ENCODE measurements around the gene SORL1.

The SORL1 gene

GRCh38 chr11:121524233-121524631 lies 72.1 kb downstream of the SORL1 start:
- no peak overlapping the region for H2AK5ac ChIP-seq (ENCODE audit: low read length)
- H3K4me3 ChIP-seq (ENCODE audit: low read length): no peak overlapping the region
- no peak overlapping the region for H4K5ac ChIP-seq (ENCODE audit: low read length)
- no CpG with 5 or more reads among the region's 4 CpGs for WGBS (ENCODE audit: extremely low coverage, insufficient coverage, low lambda C conversion rate)
- H2BK120ac ChIP-seq (ENCODE audit: low read depth, low read length): no peak overlapping the region
- H3K18ac ChIP-seq (ENCODE audit: low read length): no peak overlapping the region
- no peaks in the 10 kb centered on the region for H3K79me1 ChIP-seq (ENCODE audit: low read length)
- no peak overlapping the region for H3K4ac ChIP-seq (ENCODE audit: low read depth, low read length)
- no peak overlapping the region for H3K23ac ChIP-seq (ENCODE audit: low read length)
- H3K9ac ChIP-seq (ENCODE audit: low read length): no peak overlapping the region
- no peak for DNase-seq
- no peak overlapping the region for H4K8ac ChIP-seq (ENCODE audit: low read depth, low read length)
- no peaks in the 10 kb centered on the region for H3K36me3 ChIP-seq (ENCODE audit: control insufficient read depth, insufficient read depth, low read length)
- H2BK5ac ChIP-seq (ENCODE audit: low read length): no peak overlapping the region
- no peaks in the 10 kb centered on the region for H3K79me2 ChIP-seq (ENCODE audit: control insufficient read depth, insufficient read depth, low read length)
- H2BK15ac ChIP-seq (replicated peaks; ENCODE audit: low read depth): no peak overlapping the region
- H3K4me2 ChIP-seq (ENCODE audit: low read length): no peak overlapping the region
- H3K27ac ChIP-seq (ENCODE audit: low read depth, low read length): no peak overlapping the region
- H3K4me1 ChIP-seq (ENCODE audit: control insufficient read depth, low read depth, low read length): no peaks in the 10 kb centered on the region
- no peak overlapping the region for H3K56ac ChIP-seq (ENCODE audit: low read length)
- no peaks in the 10 kb centered on the region for H3K27me3 ChIP-seq (ENCODE audit: insufficient read depth, low read length, poor library complexity)

DNA sequence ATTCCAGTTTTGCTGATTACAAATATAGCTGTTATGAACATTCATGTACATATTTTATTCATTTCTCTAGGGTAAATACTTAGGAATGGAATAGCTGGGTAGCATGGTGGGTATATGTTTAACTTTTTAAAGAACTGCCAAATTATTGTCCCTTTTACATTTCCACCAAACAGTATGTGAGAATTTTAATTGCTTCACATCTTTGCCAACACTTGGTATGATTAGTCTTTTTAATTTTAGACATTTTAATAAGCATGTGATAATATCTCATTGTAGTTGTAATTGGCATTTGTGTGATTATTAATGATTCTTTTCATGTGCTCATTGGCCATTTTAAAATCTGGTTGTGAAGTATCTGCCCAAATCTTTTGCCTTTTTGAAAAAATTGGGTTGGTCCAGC lies 73.3 kb downstream of the SORL1 start:
- Histone ChIP-seq H4K5ac (ENCODE audit: low read length) (no peak overlapping the region), H2BK120ac (ENCODE audit: low read depth, low read length) (no peak overlapping the region), H3K4me2 (ENCODE audit: low read length) (no peak overlapping the region), H3K4me3 (ENCODE audit: low read length) (no peak overlapping the region), H4K8ac (ENCODE audit: low read depth, low read length) (no peak overlapping the region), H2BK15ac (replicated peaks; ENCODE audit: low read depth) (no peak overlapping the region), H3K4ac (ENCODE audit: low read depth, low read length) (no peak overlapping the region), H3K27me3 (ENCODE audit: insufficient read depth, low read length, poor library complexity) (no peaks in the 10 kb centered on the region), H2BK5ac (ENCODE audit: low read length) (no peak overlapping the region), H3K27ac (ENCODE audit: low read depth, low read length) (no peak overlapping the region), H3K36me3 (ENCODE audit: control insufficient read depth, insufficient read depth, low read length) (no peaks in the 10 kb centered on the region), H3K79me1 (ENCODE audit: low read length) (no peaks in the 10 kb centered on the region), H3K79me2 (ENCODE audit: control insufficient read depth, insufficient read depth, low read length) (no peaks in the 10 kb centered on the region), H3K56ac (ENCODE audit: low read length) (no peak overlapping the region), H3K4me1 (ENCODE audit: control insufficient read depth, low read depth, low read length) (no peaks in the 10 kb centered on the region), H3K9ac (ENCODE audit: low read length) (no peak overlapping the region), H3K18ac (ENCODE audit: low read length) (no peak overlapping the region), H2AK5ac (ENCODE audit: low read length) (no peak overlapping the region), H3K23ac (ENCODE audit: low read length) (no peak overlapping the region)
- DNase-seq: no peak

GRCh38 chr11:121530257-121530656 lies 78.1 kb downstream of the SORL1 start:
- Histone ChIP-seq H3K27me3 (ENCODE audit: insufficient read depth, low read length, poor library complexity) (no peaks in the 10 kb centered on the region), H3K79me2 (ENCODE audit: control insufficient read depth, insufficient read depth, low read length) (no peaks in the 10 kb centered on the region), H3K18ac (ENCODE audit: low read length) (no peak overlapping the region), H2BK120ac (ENCODE audit: low read depth, low read length) (no peak overlapping the region), H2BK5ac (ENCODE audit: low read length) (no peak overlapping the region), H3K9ac (ENCODE audit: low read length) (no peak overlapping the region), H3K23ac (ENCODE audit: low read length) (no peak overlapping the region), H3K56ac (ENCODE audit: low read length) (no peak overlapping the region), H2BK15ac (replicated peaks; ENCODE audit: low read depth) (no peak overlapping the region), H3K4me2 (ENCODE audit: low read length) (no peak overlapping the region), H3K27ac (ENCODE audit: low read depth, low read length) (no peak overlapping the region), H4K8ac (ENCODE audit: low read depth, low read length) (no peak overlapping the region), H3K4ac (ENCODE audit: low read depth, low read length) (no peak overlapping the region), H3K4me3 (ENCODE audit: low read length) (no peak overlapping the region), H3K36me3 (ENCODE audit: control insufficient read depth, insufficient read depth, low read length) (peaks cover 2% of the 10 kb centered on the region), H2AK5ac (ENCODE audit: low read length) (no peak overlapping the region), H3K4me1 (ENCODE audit: control insufficient read depth, low read depth, low read length) (no peaks in the 10 kb centered on the region), H3K79me1 (ENCODE audit: low read length) (no peaks in the 10 kb centered on the region), H4K5ac (ENCODE audit: low read length) (no peak overlapping the region)
- no peak for DNase-seq
- no CpG with 5 or more reads among the region's 2 CpGs for WGBS (ENCODE audit: extremely low coverage, insufficient coverage, low lambda C conversion rate)

DNA sequence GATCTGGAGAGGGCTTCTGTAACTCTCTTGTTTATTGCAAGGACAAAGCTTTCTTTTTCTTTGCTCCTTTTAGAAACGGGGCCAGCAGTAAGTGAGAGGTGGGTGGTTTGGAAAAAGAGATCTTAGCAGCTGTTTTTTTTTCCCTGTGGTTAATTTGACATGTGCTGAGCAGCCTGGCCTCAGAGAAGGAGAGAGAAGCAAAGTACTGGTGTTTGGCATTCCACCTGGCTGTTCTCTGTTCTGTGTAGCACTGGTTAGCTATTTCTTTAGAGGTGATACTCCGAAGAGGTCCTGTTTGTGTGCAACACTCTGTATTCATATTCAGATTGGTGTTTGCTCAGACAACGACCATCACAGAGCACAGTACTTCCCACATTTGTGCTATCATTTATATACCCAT lies 81.5 kb downstream of the SORL1 start:
- Histone ChIP-seq H4K8ac (ENCODE audit: low read depth, low read length) (no peak overlapping the region), H3K18ac (ENCODE audit: low read length) (no peak overlapping the region), H2BK5ac (ENCODE audit: low read length) (no peak overlapping the region), H4K5ac (ENCODE audit: low read length) (no peak overlapping the region), H2AK5ac (ENCODE audit: low read length) (no peak overlapping the region), H3K4me1 (ENCODE audit: control insufficient read depth, low read depth, low read length) (no peaks in the 10 kb centered on the region), H3K9ac (ENCODE audit: low read length) (no peak overlapping the region), H3K27me3 (ENCODE audit: insufficient read depth, low read length, poor library complexity) (no peaks in the 10 kb centered on the region), H3K23ac (ENCODE audit: low read length) (no peak overlapping the region), H3K27ac (ENCODE audit: low read depth, low read length) (no peak overlapping the region), H3K4me2 (ENCODE audit: low read length) (no peak overlapping the region), H2BK120ac (ENCODE audit: low read depth, low read length) (no peak overlapping the region), H3K36me3 (ENCODE audit: control insufficient read depth, insufficient read depth, low read length) (peaks cover 2% of the 10 kb centered on the region), H3K56ac (ENCODE audit: low read length) (no peak overlapping the region), H3K4ac (ENCODE audit: low read depth, low read length) (no peak overlapping the region), H2BK15ac (replicated peaks; ENCODE audit: low read depth) (no peak overlapping the region), H3K4me3 (ENCODE audit: low read length) (no peak overlapping the region), H3K79me1 (ENCODE audit: low read length) (no peaks in the 10 kb centered on the region), H3K79me2 (ENCODE audit: control insufficient read depth, insufficient read depth, low read length) (no peaks in the 10 kb centered on the region)
- WGBS (ENCODE audit: extremely low coverage, insufficient coverage, low lambda C conversion rate): no CpG with 5 or more reads among the region's 3 CpGs
- no peak for DNase-seq

GRCh38 chr11:121534131-121535093 lies 82.3 kb downstream of the SORL1 start:
- no peak overlapping the region for H3K4me3 ChIP-seq (ENCODE audit: low read length)
- DNase-seq: no peak
- WGBS (ENCODE audit: extremely low coverage, insufficient coverage, low lambda C conversion rate): no CpG with 5 or more reads among the region's 12 CpGs
- H3K4me1 ChIP-seq (ENCODE audit: control insufficient read depth, low read depth, low read length): no peaks in the 10 kb centered on the region
- no peak overlapping the region for H3K18ac ChIP-seq (ENCODE audit: low read length)
- H3K23ac ChIP-seq (ENCODE audit: low read length): no peak overlapping the region
- H3K79me1 ChIP-seq (ENCODE audit: low read length): no peaks in the 10 kb centered on the region
- H4K8ac ChIP-seq (ENCODE audit: low read depth, low read length): no peak overlapping the region
- H3K9ac ChIP-seq (ENCODE audit: low read length): no peak overlapping the region
- no peaks in the 10 kb centered on the region for H3K27me3 ChIP-seq (ENCODE audit: insufficient read depth, low read length, poor library complexity)
- no peak overlapping the region for H2BK15ac ChIP-seq (replicated peaks; ENCODE audit: low read depth)
- H3K4ac ChIP-seq (ENCODE audit: low read depth, low read length): no peak overlapping the region
- H2AK5ac ChIP-seq (ENCODE audit: low read length): no peak overlapping the region
- H2BK120ac ChIP-seq (ENCODE audit: low read depth, low read length): no peak overlapping the region
- H2BK5ac ChIP-seq (ENCODE audit: low read length): no peak overlapping the region
- no peak overlapping the region for H3K56ac ChIP-seq (ENCODE audit: low read length)
- no peak overlapping the region for H3K4me2 ChIP-seq (ENCODE audit: low read length)
- peaks cover 2% of the 10 kb centered on the region for H3K36me3 ChIP-seq (ENCODE audit: control insufficient read depth, insufficient read depth, low read length)
- H4K5ac ChIP-seq (ENCODE audit: low read length): no peak overlapping the region
- no peaks in the 10 kb centered on the region for H3K79me2 ChIP-seq (ENCODE audit: control insufficient read depth, insufficient read depth, low read length)
- no peak overlapping the region for H3K27ac ChIP-seq (ENCODE audit: low read depth, low read length)

Measured in mesendoderm (in vitro differentiated cells).